K562 (cell line): Measurements from ENCODE around the gene RALB. TPM values are rescaled to one million over a fixed set of nuclear protein-coding genes. Genes with fewer than 3 reads are reported as not detected.

Experiments used
- ATAC-seq: fragments of 200-7000 bp; cut with Tn5 transposase; 3 replicates; pipeline ENCODE4 v1.9.1; 2020; ENCODE audit warnings: moderate library complexity
- BruUV-seq: library from RNA; stranded (reverse); fragments of 400-500 nt; replicated peaks from 2 replicates; lab custom pipeline; 2021; lab: Mats Ljungman, UMichigan
- CTCF ChIA-PET: fragments of 300-600 bp; formaldehyde crosslinking; extraction: SDS; loops from one replicate; lab custom pipeline; 2021; ENCODE audit warnings: low intra/inter-chr PET ratio; lab: Yijun Ruan, JAX
- POLR2A ChIA-PET: fragments of 300-600, 350-650 bp; sonication (Branson Sonifier 250); formaldehyde crosslinking; extraction: SDS; loops from one replicate; lab custom pipeline; 2021; ENCODE audit warnings: antibody characterized with exemption, inconsistent platforms; lab: Yijun Ruan, JAX
- DNase-seq, 4 experiments: peaks; one replicate each; pipeline versions ENCODE4 v3.0.0 to v3.0.0-alpha.2; 2011 to 2018; ENCODE audit warnings: low spot score in 3 of 4, mixed read lengths in 3 of 4; ENCODE audit errors: extremely low read depth in 1 of 4
- FAIRE-seq: peaks from 2 replicates; lab custom pipeline; 2011; peaks lifted over from hg19 to GRCh38; lab: Jason Lieb, UNC
- H2AFZ ChIP-seq: 2 replicates; pipeline ENCODE4 v1.6.0; 2011; ENCODE audit warnings: low read depth, low read length, control low read depth, inconsistent platforms
- H3K27ac ChIP-seq: fragments of 200-600 bp; 3 replicates; pipeline ENCODE4 v1.8.0; 2011; ENCODE audit warnings: low read depth, mild to moderate bottlenecking, control low read depth, inconsistent platforms, low read length, moderate library complexity, mixed read lengths; ENCODE audit errors: extremely low read depth
- H3K27me3 ChIP-seq, 2 experiments: fragments of 300-600 bp in 1 of 2; 2 replicates in 1 of 2; 3 replicates in 1 of 2; pipeline versions ENCODE4 v1.6.0 to v1.8.0; 2011; ENCODE audit warnings: inconsistent platforms in 2 of 2, low read length in 2 of 2, mild to moderate bottlenecking in 1 of 2, mixed read lengths in 1 of 2, moderate library complexity in 1 of 2; ENCODE audit not compliant: control insufficient read depth in 2 of 2, insufficient read depth in 2 of 2
- H3K36me3 ChIP-seq: fragments of 300-600 bp; 3 replicates; pipeline ENCODE4 v1.8.0; 2011; ENCODE audit warnings: mild to moderate bottlenecking, low read length, inconsistent platforms; ENCODE audit not compliant: control insufficient read depth, insufficient read depth
- H3K4me1 ChIP-seq, 2 experiments: fragments of 200-600 bp in 1 of 2; replicated peaks in 1 of 2; 2 replicates in 1 of 2; 3 replicates in 1 of 2; pipeline versions ENCODE4 v1.5.1 to v1.8.0; 2011; ENCODE audit warnings: inconsistent platforms in 2 of 2, low read length in 2 of 2, mild to moderate bottlenecking in 1 of 2, mixed read lengths in 1 of 2, moderate library complexity in 1 of 2; ENCODE audit not compliant: control insufficient read depth in 2 of 2, insufficient read depth in 2 of 2
- H3K4me2 ChIP-seq: 2 replicates; pipeline ENCODE4 v1.6.1; 2011; ENCODE audit warnings: low read length, control low read depth, inconsistent platforms, mixed read lengths; ENCODE audit not compliant: insufficient read depth
- H3K4me3 ChIP-seq: fragments of 200-600 bp; sonication (generic), shearing (Covaris generic); 2 replicates; pipeline ENCODE4 v1.5.1; 2016; ENCODE audit warnings: control low read depth, inconsistent platforms
- H3K79me2 ChIP-seq: fragments of 200-600 bp; 3 replicates; pipeline ENCODE4 v1.8.0; 2011; ENCODE audit warnings: low read length, inconsistent platforms; ENCODE audit not compliant: control insufficient read depth, insufficient read depth
- H3K9ac ChIP-seq, 2 experiments: 2 replicates each; pipeline versions ENCODE4 v1.6.0 to v1.6.1; 2011; ENCODE audit warnings: low read depth in 2 of 2, low read length in 2 of 2, control low read depth in 1 of 2, inconsistent platforms in 1 of 2, mild to moderate bottlenecking in 1 of 2, mixed read lengths in 1 of 2; ENCODE audit not compliant: insufficient read depth in 1 of 2
- H3K9me1 ChIP-seq: one replicate; pipeline ENCODE4 v1.6.0; 2011; ENCODE audit warnings: inconsistent platforms, mild to moderate bottlenecking, low read length, moderate library complexity; ENCODE audit not compliant: control insufficient read depth, insufficient read depth
- H3K9me3 ChIP-seq: replicated peaks from 2 replicates; pipeline ENCODE4 v1.5.1; 2011; ENCODE audit warnings: low read depth, low read length, inconsistent platforms; ENCODE audit not compliant: control insufficient read depth, insufficient read depth
- H4K20me1 ChIP-seq: replicated peaks from 2 replicates; pipeline ENCODE4 v1.6.1; 2011; ENCODE audit warnings: low read length, inconsistent platforms, mixed read lengths; ENCODE audit not compliant: control insufficient read depth, insufficient read depth
- MIER1 ChIP-seq: fragments of 450-650 bp; IDR thresholded peaks from 2 replicates; pipeline ENCODE4 v1.6.1; 2016; ENCODE audit warnings: antibody characterized with exemption, mild to moderate bottlenecking, low read depth
- POU5F1 ChIP-seq: fragments of 150-350 bp; IDR thresholded peaks from 2 replicates; pipeline ENCODE4 v1.6.1; 2014; ENCODE audit warnings: borderline replicate concordance, low read length, low read depth, mild to moderate bottlenecking; ENCODE audit not compliant: partially characterized antibody
- ZBTB11 ChIP-seq, 3 experiments: fragments of 200-800 bp in 1 of 3; fragments of 250-450 bp in 1 of 3; fragments of 450-650 bp in 1 of 3; sonication (Bioruptor Pico) in 1 of 3; sonication (Bioruptor generic) in 1 of 3; formaldehyde crosslinking in 1 of 3; IDR thresholded peaks; 2 replicates each; pipeline versions ENCODE4 v1.6.1 to v1.8.0; 2016 to 2022; ENCODE audit warnings: mild to moderate bottlenecking in 2 of 3, missing genetic modification characterization in 2 of 3, missing compliant biosample characterization in 1 of 3, moderate library complexity in 1 of 3
- ZNF395 ChIP-seq: fragments of 200-800 bp; sonication (Bioruptor generic); IDR thresholded peaks from 2 replicates; pipeline ENCODE4 v1.6.1; 2017; ENCODE audit warnings: missing genetic modification characterization, missing compliant biosample characterization
- WGBS: fragments of 100-300 bp; shearing (Covaris generic); methylation state at CpG from one replicate; pipeline ENCODE4 v1.1.6; 2016; ENCODE audit warnings: low coverage, mixed read lengths; ENCODE audit not compliant: insufficient coverage; ENCODE audit errors: missing lambda C conversion rate; 5-methylcytosine and 5-hydroxymethylcytosine counted together
- in situ Hi-C: fragments of 300-500 bp; cut with MboI; formaldehyde crosslinking; loops from 4 replicates; pipeline ENCODE4 v1.15.0; 2018; ENCODE audit warnings: inconsistent platforms, mixed read lengths
- intact Hi-C: fragments of 100-400 bp; cut with micrococcal nuclease; formaldehyde crosslinking; loops from 2 replicates; pipeline ENCODE4 v1.14.2; 2022
- polyA plus RNA-seq, 8 experiments: library from polyadenylated mRNA; depleted of rRNA in 4 of 8; stranded (reverse) in 5 of 8; unstranded in 3 of 8; fragments of >200 nt; fragmentation: Nextera tagmentation in 2 of 8; fragmentation: Illumina TruSeq in 1 of 8; extraction: Ambion mirVana in 2 of 8; extraction: Trizol in 1 of 8; gene quantifications; 2 replicates each; pipeline versions ENCODE4 v1.2.1 to v1.2.3, GENCODE V29; 2011 to 2014; ENCODE audit warnings: inconsistent platforms in 1 of 8, missing spikeins in 1 of 8
- total RNA-seq, 7 experiments: library from RNA; depleted of rRNA in 6 of 7; stranded (reverse); fragments of >200 nt in 6 of 7; fragmentation: Illumina TruSeq in 2 of 7; extraction: Trizol in 2 of 7; gene quantifications; 2 replicates each; pipeline versions ENCODE4 v1.2.1 to v1.2.3, GENCODE V29; 2011 to 2021; ENCODE audit warnings: low replicate concordance in 1 of 7

Gene RALB
- total and polyA plus RNA-seq, 9 of the 15 experiments (the other 6 are each of a cell fraction or from before 2014, with no cell fraction given) = 14.8 to 65.6 (median 38.4) TPM

GRCh38 chr2:120256651-120257000 is 4.0 kb downstream of the RALB start:
- Histone ChIP-seq H3K79me2 (peaks cover 59% of the 10 kb centered on the region), H3K9me3 (peaks cover 2% of the 10 kb centered on the region; the same call in 1 of the 2 replicates), H3K4me2 (no peak overlapping the region), H3K4me3 (no peak overlapping the region), H3K4me1 (peaks cover 24 to 32% of the 10 kb centered on the region in 2 experiments), H3K9ac (no peak overlapping the region), H3K9me1 (no peaks in the 10 kb centered on the region), H3K36me3 (peaks cover 7% of the 10 kb centered on the region; the same call in 2 of the 3 replicates), H3K27ac (no peak overlapping the region), H2AFZ (no peak overlapping the region), H4K20me1 (peaks cover 5% of the 10 kb centered on the region; the same call in 1 of the 2 replicates), H3K27me3 (no peaks in the 10 kb centered on the region)
- WGBS = 92% methylated on average over 1 of the region's 1 CpG
- CTCF ChIA-PET = no interaction called here
- in situ Hi-C loops (no loop called here), intact Hi-C loops (no loop called here)
- DNase-seq = no peak
- no peak for FAIRE-seq
- no TSS peak for BruUV-seq
- TF ChIP-seq ZBTB11 (CRISPR knock-in tag; IDR thresholded peaks at IDR 0.05) (0 out of 6 replicates have a peak, but pooled peaks of 1 of the 3 experiments have one; percentile 6), POU5F1 (no peak), MIER1 (no peak), ZNF395 (no peak)
- POLR2A ChIA-PET = interaction anchor here (0.8 to 1.8 kb wide), 3 partner anchors 9 to 15 kb away, joined by 3 to 4 read pairs (median 3); no protein-coding TSS in a partner anchor
- ATAC-seq = no peak
